ACHN (cell line): ENCODE data around the gene KCTD2.
"Not testable (repeated sequence)": the region's sequence is repeated elsewhere in the genome, so short reads cannot be mapped to it uniquely, and the experiment has no call there.

Source experiments
- DNase-seq: peaks from one replicate; pipeline ENCODE4 v3.0.0-alpha.2; 2015
- in situ Hi-C: cut with HindIII; loops from 2 replicates; pipeline ENCODE4 v1.10.0; 2017; ENCODE audit warnings: low sequenced_read_pairs, low pct_ligation_motif_present, low pct_unique_long_range_greater_than_20kb

KCTD2 gene

GRCh38 chr17:75045946-75046406, 1.0 kb upstream of the KCTD2 start:
- in situ Hi-C loops, DNase-seq: not testable (repeated sequence)

GRCh38 chr17:75047398-75048098, 523 bp downstream of the KCTD2 start:
- peak; percentile 18 for DNase-seq
- in situ Hi-C loops = no loop called here

DNA sequence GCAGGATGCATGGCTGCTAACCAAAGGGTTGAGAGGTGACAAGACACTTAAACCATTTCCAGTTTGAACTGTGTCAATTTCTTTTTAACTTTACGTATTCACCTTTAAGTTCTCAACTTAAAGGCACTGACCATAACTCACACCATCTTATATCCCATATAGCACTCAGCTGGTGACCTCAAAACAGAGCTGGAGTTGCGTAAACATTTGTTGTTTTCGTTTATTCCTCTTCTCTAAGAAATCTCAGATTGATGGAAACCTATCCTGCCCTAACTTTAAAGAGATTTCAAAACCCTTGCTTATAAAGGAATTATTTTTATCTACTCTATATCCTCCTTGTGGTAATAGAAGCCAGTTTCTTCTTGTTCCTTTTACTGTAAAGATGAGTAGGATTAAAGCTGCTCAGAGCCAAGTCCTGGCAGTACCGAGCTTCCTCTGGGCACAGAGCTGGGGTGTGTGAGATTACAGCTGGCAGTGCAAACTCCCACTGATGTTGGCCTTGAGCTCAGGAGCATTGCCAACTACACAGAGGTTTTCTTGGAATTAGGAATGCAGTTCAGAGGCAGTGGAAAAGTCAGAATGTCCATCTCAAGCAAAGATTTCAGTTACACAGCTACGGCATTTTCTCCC, 1.3 kb downstream of the KCTD2 start:
- DNase-seq = no peak
- in situ Hi-C loops = no loop called here

- no peak for DNase-seq
- in situ Hi-C loops = no loop called here
These were observed 2.0 kb downstream of the KCTD2 start for GRCh38 chr17:75049057-75049456.

DNA sequence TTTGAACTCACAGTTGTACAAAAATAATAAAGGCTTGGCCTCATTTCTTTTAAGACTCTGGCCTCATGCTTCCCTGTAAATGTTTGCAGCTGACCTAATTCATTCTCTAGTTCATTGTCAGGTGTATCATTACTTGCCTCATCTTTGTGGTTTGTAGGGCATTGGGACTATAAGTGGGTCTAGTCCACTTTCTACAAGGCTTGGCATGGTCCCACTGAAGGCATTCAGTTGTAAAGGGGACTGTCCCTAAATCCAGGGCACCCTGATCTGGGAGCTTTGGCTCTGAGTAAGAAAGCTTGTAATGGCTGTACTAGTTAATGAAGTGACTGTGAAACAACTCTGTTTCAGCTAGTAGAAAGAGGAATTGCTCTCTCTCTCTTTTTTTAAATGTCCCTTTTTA, 2.7 kb downstream of the KCTD2 start:
- in situ Hi-C loops = loop anchor here (10.0 kb wide), 1 partner anchor 75 kb away; no protein-coding TSS in a partner anchor

GRCh38 chr17:75051941-75052340, 4.9 kb downstream of the KCTD2 start:
- DNase-seq = no peak
- in situ Hi-C loops = loop anchor here (10.0 kb wide), 1 partner anchor 73 kb away; no protein-coding TSS in a partner anchor

More for the DNA sequence above, 2.7 kb downstream of the KCTD2 start:
- no peak for DNase-seq

DNA sequence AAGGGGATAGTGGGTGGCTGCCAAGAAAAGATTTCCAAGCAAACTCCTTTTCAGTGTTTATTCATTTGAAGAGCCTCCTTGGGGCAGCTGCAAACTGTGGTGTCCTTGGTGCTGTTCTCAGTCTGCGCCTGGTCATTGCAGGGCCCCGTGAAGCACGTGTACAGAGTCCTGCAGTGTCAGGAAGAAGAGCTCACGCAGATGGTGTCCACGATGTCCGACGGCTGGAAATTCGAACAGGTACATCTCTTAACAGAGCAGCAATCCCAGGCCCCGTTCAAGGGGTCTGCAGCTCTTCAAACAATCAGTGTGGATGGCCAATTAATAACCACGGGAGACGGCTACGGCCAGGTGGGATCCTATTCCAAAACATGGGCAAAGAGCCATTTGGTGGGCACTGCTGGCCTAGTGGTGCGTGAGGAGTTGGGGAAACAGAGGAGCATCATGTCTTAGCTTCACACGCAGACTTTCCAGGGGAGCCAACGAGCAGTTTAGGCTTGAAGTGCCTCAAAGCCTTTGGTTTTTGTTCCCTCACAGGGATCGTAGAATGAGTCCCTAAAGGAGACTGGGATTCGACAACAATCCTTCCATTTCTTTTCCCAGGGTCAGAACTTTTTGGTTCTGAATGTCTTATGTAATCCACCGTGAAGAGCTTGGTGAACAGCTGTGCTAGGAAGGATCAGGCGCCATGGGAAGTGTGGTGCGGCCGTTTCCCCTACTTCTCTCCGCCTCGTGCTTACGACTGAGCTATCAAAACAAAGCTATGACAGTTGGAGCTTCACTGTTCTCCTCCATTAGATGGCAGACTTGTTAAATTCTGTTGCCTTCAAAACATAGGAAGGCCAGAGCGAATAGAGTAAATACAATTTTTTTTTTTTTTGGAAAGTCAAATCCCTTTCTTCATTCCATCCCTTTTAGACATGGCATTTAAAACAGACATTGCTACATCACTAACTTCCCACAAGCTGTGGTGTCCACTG, 12.6 kb downstream of the KCTD2 start:
- in situ Hi-C loops = loop anchor here (10.0 kb wide), 1 partner anchor 65 kb away; no protein-coding TSS in a partner anchor
- DNase-seq = peak; percentile 64

DNA sequence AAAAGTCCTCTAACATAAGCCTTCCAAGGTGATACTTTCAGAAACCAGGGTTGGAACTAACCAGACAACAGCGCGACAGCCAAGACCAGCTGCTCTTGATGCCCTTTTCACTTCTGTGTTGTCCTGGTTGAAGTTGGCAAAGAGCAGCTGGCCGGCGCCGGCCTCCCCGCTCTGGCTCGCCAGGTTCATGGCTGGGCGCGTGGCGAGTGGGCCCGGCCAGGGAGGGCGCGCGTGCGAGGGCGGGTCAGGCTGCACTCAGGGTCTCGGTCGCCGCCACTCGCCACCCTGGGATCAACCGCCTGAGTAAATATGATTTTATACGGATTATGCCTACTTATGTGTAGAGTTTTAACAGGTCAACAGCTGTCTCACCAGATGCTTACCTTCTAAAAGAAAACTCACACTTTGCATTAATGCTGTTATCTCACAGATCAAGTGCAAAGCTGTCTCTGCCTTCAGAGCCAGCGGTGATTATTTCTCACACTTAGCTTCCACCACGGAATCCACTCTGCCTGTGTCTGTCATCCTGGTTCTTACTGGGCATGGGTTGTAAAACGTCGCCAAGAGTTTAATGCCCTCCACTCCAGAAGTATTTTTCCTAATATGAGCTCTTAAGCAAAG, 13.5 kb downstream of the KCTD2 start:
- DNase-seq = no peak
- in situ Hi-C loops = no loop called here

GRCh38 chr17:75061055-75061438, 14.0 kb downstream of the KCTD2 start:
- in situ Hi-C loops = no loop called here
- DNase-seq = no peak

GRCh38 chr17:75061618-75062017, 14.6 kb downstream of the KCTD2 start:
- in situ Hi-C loops = no loop called here

GRCh38 chr17:75063201-75063600, 16.2 kb downstream of the KCTD2 start:
- no peak for DNase-seq
- in situ Hi-C loops = no loop called here

More at GRCh38 chr17:75061618-75062017, 14.6 kb downstream of the KCTD2 start:
- DNase-seq = no peak

- in situ Hi-C loops = no loop called here
- no peak for DNase-seq
These were observed 16.6 kb downstream of the KCTD2 start for GRCh38 chr17:75063626-75064025.

DNA sequence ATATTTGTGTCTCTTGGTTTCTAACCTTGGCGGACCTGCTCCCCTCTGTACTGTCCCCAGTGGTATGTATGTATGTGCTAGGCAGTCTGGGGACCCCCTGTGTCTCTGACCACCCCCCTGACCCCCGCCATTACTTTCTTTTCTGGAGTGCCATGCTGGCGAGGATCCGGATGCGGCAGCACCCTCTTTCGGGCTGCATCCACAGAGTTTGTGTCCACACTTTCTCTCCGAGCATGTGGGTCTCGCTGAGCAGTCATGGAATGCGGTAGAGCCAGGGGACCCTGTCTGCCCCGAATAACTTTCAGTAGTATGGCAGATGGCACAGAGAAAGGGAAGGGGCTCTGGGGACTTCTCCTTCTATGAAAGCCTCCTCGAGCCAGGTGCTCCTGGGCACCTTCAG, 17.0 kb downstream of the KCTD2 start:
- DNase-seq = no peak
- in situ Hi-C loops = no loop called here

- in situ Hi-C loops = no loop called here
- DNase-seq = no peak
These were observed 17.4 kb downstream of the KCTD2 start for GRCh38 chr17:75064460-75064859.

GRCh38 chr17:75064867-75065561, 18.0 kb downstream of the KCTD2 start:
- in situ Hi-C loops = no loop called here
- DNase-seq = no peak

- in situ Hi-C loops = no loop called here
- no peak for DNase-seq
These were observed 18.6 kb downstream of the KCTD2 start for GRCh38 chr17:75065562-75066151.

GRCh38 chr17:75067856-75068255, 20.8 kb downstream of the KCTD2 start:
- in situ Hi-C loops = no loop called here
- DNase-seq = no peak

GRCh38 chr17:75068750-75069149, 21.7 kb downstream of the KCTD2 start:
- no peak for DNase-seq
- in situ Hi-C loops = no loop called here
